NCI-H1048 (cell line): Measurements from ENCODE around the gene ZNF224.

Experiments used
- DNase-seq: peaks from one replicate; lab custom pipeline; 2025; lab: John Stamatoyannopoulos, UW

The ZNF224 gene

DNA sequence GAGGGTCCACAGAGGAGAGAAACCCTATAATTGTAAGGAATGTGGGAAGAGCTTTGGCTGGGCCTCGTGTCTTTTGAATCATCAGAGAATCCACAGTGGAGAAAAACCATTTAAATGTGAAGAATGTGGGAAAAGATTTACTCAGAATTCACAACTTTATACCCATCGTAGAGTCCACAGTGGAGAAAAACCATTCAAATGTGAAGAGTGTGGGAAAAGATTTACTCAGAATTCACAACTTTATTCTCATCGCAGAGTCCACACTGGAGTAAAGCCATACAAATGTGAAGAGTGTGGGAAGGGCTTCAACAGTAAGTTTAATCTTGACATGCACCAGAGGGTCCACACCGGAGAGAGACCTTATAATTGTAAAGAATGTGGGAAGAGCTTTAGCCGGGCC is 37.8 kb downstream of the ZNF224 start:
- DNase-seq, result no peak

DNA sequence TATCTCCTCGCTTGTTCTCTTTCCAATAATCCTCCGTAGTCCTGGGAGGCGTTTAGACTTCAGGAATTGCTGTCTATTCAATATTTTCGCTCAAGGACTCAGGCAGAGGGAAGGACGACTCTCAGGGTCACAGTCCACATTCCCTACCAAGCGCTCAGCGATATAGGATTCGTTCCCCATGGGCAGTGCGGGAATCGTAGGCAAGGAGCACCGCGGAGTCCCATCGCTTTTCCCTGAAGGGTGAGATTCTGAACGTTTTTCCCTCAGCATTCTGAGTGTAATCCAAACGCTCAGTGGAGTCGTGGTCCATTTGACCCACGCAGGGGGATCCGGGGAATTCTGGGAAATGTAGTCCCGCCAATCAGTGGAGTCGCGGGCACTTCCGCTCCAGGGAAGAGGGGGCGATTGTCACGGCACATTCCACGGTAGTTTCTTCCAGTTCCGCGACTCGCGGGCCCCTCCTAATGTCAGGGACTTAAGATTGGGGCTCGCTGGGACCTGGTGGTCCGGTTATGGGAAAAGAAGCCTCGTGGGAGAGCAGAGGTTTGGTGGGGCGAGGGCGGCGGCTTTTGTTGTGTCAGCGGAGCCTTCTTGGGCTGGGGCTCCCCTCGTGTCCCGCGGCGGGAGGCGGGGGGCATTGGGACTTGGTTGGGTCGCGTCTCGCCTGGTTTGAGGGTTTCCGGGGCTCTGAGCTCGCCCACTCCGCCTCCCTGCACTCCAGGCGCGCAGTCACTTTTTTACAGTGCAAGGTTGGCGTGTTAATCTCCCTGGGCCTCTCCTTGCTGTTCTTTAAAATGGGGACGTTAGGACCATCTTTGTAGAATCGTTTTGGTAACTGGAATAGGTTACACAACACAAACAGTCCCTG is 47.3 kb downstream of the ZNF224 start, which contains the start of gene ZNF234:
ZNF234 (plus strand) TSS at position 364 of the 868 bp plus-strand sequence. CDS start 3,079 bp downstream, outside the sequence.
- DNase-seq, result no peak

DNA sequence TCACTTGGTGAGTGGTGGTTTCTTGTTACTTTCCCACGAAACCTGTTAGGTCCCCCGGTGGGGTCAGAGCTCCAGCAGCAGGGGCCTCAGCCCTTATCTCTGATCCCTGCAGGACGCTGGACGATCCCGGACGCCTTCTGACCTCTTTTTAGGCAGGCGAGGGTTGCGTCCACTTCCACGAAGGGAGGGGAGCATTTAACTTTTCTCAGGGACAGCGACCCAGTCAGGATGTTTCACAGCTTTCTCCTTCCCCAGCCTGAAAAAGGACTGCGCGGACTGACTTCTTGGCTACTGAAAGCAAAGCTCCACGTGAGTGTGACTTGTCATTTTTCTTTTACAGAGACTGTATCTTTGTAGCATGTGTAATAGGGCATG is 47.9 kb downstream of the ZNF224 start:
- no peak for DNase-seq

- no peak for DNase-seq
Measured at GRCh38 chr19:44149776-44150175, 55.6 kb downstream of the ZNF224 start.

DNA sequence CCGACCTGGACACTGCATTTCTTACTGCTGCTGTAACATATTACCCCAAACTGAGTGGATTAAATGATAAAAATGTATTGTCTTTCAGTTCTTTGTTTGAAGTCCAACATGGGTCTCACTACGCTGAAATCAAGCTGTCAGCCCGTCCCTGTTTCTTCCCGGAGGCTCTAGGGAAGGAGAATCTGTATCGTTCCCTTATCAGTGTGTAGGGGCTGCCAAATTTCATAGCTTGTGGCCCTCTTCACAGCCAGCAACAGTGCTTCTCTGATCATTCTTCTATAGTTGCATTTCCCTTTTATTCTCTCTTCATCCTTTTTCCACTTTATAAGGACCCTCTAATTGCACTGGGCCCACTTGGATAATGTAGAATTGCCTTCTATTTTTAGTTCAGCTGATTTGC is 57.3 kb downstream of the ZNF224 start:
- no peak for DNase-seq

DNA sequence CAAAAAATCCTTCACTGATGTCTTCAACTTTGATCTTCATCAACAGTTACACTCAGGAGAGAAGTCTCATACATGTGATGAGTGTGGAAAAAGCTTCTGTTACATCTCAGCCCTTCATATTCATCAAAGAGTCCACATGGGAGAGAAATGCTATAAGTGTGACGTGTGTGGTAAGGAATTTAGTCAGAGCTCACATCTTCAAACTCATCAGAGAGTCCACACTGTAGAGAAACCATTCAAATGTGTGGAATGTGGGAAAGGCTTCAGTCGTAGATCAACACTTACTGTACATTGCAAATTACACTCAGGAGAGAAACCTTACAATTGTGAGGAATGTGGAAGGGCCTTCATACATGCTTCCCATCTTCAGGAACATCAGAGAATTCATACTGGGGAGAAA is 62.3 kb downstream of the ZNF224 start:
- no peak for DNase-seq
